Activated CD4-positive, alpha-beta T cell treated with anti-CD3 and anti-CD28 coated beads for 4 hours (primary cell): Measurements from ENCODE around the gene STIM1.

Experiments used
- DNase-seq, 2 donors: peaks; one replicate each; pipeline ENCODE4 v3.0.0-alpha.2; 2020

The STIM1 gene

DNA sequence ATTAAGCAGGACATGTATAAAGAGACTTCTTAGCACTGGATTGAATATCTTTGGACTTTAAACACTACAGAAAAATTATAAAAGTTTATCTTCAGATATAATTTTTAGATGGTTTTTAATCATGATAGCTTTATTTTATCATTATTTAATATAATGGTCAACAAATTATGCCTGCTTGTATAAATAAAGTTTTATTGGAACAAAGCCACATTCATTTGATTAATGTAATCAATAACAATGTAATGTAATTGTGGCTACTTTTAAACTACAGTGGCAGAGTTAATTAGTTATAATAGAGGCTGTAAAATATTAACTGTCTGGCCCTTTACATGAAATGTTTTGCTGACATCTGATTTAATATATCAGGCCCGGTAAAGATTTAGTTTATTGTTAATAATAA, 70.0 kb downstream of the STIM1 start:
- DNase-seq, result no peak

DNA sequence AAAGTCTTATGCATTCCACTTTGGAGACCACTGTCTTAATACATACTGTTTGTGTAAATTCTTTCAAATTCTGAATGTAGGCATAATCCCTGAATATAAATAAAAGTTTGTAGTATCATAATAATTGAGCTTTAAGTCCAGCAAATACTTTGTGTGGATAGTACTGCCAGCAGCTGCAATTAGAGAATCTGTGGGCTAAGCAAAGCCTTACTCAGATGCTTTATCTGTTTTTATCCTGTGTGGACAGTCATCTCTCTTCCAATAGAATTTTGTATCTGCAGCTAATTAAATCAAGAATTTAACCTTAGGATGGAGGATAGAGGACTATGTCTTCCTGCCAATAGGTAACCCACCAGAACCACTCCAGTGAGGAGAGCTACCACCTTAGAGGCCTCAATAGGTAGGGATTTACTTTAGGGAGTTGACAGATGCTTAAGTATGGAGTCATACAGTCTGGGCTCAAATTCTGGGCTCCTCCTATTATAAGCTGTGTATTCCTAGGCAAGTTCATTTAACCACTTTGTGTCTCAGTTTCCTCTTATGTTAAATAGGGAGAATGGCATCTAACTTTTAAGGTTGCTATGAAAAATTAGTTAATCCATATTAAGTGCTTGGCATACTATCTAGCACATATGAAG, 71.1 kb downstream of the STIM1 start:
- DNase-seq, result no peak

DNA sequence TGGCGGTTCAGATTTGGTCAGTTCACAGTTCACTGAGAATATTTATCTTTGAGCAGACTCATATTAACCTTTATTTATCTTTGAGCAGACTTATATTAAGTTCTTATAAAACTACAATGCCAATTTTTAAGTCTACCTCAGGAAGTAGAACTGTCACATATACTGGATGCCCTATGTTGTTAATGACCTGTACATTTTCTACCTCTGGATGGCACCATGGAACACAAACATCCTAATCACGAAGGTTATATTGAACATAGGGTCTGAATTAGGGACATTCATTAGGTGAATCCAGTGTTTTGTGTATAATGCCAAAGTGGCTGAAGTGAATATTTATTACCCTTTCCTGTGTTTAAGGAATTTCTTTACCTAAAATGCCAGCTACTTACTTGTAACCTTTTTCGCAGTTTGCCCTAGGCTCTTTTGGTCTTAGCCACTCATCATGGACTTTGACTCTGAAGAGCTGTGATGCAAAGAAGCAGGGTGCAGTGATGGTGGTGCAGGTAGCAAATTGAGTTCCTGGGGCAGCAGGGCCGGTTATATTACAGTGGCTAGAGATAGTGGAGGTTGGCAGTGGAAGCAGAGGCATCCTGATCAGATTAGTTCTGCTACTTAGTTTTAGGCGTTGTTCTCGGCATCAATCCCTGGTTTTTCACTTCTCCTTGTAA, 71.8 kb downstream of the STIM1 start:
- DNase-seq, result no peak

GRCh38 chr11:3929232-3929631, 73.8 kb downstream of the STIM1 start:
- DNase-seq, result no peak

DNA sequence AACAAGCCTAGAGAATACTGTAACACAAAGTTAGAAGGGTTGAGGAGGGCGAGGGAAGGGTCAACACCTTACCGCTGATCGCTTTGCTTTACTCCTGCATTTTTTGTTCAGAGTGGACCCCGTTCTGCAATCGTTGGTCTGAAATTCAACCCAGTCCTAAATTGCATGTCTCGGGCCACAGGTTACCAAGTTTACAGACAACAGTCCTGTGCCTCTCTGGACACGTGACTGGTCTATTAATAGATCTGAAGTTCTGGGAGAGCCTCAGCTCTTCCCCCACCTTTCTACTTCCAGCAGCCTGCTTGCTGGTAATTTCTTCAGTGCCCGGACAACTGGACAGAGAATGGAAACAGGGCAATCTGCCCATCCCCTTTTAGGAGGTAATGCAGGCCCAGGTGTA, 74.2 kb downstream of the STIM1 start:
- DNase-seq, result no peak

- no peak for DNase-seq
These were observed 77.2 kb downstream of the STIM1 start for GRCh38 chr11:3932698-3933097.

DNA sequence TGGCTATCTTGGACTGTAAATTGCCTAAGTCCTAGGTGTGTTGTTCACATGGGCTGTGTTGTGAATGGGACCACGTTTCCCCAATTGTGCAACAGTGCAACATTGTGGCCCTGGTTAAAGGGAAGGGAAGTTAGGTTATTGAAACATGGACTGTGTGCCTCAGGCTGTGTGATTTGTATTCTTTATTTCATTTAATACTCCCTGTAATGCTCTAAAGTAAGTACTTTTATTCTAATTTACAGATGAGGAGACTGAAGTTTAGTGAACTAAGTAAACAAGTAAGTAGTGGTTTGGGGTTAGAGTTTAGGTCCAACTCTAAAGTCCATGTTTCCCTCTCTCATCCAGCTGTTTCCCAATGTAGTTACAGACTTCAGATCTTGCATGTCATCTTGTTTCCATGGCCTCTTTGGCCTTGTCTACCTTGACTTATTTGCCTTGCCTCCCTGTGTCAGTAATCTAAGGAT, 77.7 kb downstream of the STIM1 start:
- no peak for DNase-seq

GRCh38 chr11:3934658-3935057, 79.2 kb downstream of the STIM1 start:
- DNase-seq, result no peak

GRCh38 chr11:3936517-3936916, 81.1 kb downstream of the STIM1 start:
- DNase-seq, result no peak

- no peak for DNase-seq
These were observed 83.7 kb downstream of the STIM1 start for GRCh38 chr11:3939211-3939610.

DNA sequence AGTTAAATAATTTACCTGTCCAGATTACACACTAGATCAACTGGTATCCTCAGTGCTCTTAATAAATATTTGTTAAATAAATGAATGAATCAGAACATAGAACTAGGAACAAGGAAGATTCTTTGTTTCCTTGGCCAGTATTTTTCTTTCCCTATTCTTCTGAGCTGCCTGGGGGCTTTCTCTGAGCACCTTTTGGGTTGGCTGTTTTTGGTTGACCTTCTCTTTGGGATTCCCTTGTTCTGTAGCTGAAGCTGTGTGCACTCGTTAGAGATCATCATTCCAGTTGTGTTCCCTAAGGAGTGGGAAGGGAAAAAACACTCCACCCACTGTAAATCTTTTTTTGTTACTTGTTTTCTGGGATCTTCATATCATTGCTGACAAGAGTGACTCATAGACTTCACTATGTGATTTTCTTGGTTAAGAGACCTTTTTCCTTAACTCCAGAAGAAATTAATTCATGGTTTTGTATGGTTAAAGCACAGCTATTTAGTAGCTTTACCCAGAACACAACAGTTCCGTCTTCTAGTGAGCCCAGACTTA, 84.3 kb downstream of the STIM1 start:
- DNase-seq, result no peak

- DNase-seq, result no peak
These were observed 86.9 kb downstream of the STIM1 start for GRCh38 chr11:3942160-3942955.

DNA sequence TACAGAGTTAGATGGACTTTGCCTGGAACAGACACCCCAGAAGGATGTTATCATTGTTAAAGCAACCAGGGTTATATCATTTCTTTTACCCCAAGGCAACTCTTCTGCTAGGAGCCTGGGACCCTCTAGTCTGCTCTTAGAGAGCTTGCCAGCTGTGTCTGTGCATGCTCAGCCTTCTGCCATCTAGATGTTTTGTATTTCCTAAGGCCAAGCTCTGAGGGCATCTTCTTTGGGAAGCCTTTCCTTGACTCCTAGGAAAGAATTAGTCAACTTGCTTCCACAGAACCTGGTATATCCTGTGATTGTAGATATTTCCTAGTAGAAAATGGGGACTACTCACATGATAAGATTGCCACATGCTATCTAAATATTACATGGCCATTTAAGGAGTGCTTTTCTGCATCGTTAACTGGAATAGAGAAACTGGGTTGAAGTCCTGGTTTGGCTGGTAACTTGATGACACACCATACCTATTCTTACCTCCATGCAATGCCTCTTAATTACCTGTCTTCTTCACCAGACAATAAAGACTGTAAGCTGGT, 87.6 kb downstream of the STIM1 start:
- no peak for DNase-seq

DNA sequence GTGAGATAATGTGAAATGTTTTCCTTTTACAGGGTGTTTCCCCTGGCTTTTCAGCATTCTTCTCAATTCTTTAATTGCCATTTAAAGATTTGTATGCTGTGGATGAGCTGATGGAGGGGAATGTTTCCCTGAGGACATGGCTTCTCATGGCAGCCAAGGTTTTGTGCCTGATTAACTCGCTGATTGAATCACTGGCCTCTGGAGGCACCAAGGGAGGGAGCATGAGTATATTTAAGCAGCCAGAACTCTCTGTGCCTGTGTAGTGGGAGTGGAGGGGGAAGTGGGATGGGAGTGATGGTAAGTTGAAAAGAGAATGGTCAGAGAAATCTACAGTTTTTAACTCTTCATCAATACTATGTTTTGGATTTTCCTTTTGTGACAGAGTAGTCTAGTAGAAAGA, 88.7 kb downstream of the STIM1 start:
- DNase-seq, result no peak

GRCh38 chr11:3946455-3947017, 91.1 kb downstream of the STIM1 start:
- DNase-seq, result no peak

DNA sequence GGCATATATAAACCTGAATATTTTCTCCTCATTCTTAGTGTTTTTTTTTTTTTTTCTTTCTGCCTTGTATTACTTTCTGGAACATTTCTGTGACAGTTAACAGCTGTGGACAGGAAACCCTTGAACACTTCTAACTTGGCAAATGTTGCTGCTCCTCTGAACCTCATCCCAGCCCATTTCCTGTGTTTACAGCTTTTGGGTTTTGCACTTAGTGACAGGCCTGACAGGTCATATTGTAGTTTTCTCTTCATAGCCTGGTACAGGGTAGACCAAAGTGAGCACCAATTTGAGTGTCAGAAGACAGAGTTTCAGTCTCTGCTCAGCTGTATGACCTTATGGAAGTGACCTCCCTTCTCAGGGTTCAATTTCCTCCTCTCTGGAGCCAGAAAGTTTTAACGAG, 91.6 kb downstream of the STIM1 start:
- peak; percentile 32 to 33 for DNase-seq

DNA sequence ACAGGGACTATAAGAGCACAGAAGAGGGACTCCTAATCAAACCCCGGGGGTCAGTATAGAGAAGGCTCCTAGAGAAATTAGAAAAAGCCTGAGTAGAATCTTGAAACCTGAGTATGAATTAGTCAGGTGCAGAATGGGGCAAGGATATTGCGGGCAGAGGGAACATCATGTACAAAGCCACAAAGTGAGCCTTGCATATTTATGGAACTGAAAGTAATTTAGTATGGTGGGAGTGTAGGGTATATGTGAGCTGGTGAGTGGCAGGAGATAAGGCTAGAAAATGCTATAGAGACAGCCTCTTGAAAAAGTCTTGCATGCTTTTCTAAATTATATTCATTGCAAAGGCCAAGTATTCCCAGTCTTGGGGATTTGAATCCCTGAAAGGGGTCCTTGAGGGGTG, 93.7 kb downstream of the STIM1 start:
- DNase-seq, result no peak

- DNase-seq, result no peak
These were observed 95.7 kb downstream of the STIM1 start for GRCh38 chr11:3950996-3951660.

DNA sequence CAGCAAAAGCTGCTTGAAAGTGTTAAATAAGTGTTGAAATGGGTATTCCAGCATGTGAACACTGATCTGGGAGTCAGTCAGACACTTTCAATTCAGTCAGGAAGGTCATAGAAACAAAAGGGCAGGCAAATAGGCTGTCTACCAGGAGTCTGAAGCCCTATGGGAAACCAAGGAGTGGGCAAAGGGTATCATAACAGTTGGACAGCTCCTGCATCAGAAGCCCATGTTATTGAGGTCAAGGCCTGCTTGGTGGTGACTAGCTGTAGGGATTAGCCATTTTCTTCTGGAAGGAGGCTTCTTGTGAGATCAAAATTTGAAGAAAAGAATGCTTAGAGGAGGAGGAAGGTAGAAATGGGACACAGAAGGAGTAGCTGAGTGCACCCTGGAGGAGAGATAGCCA, 97.3 kb downstream of the STIM1 start:
- no peak for DNase-seq

- no peak for DNase-seq
These were observed 97.9 kb downstream of the STIM1 start for GRCh38 chr11:3953327-3953726.

DNA sequence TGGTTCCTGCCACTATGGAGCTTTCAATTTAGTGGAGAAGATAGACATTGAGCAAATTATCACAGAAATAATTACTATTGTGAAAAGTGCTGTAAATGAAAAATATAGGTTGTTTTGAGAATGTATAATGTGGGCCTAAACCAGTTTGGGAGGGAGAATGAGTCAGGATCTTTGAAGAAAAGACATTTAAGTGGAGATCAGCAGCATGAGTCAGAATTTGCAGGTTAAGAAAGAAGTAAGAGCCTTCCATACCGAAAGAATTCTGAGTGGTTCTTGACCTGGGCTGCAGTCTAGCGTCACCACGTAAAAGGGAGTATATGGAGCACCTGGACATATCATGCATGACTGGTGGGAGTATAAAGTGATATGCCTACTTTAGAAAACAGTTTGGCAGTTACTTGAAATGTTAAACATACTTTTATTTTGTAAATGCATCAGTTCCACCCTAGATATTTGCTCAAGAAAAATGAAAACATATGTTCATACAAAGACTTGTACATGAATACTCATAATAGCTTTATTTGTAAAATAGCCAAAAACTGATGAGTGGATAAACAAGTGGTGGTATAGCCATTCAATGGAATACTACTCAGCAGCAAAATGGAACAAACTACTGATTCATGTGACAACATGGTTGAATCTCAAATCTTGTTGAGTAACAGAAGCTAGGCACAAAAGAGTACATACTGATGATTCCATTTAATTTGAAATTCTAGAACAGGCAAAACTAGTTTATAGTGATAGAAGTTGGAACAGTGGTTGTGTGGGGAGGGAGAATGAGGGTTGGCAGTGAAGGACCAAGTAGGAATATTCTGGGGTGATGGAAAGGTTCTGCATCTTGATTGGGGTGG, 99.2 kb downstream of the STIM1 start:
- DNase-seq, result no peak

GRCh38 chr11:3955299-3955665, 99.8 kb downstream of the STIM1 start:
- DNase-seq, result no peak
